ENCODE data around the gene RAI1. TPM values are rescaled to one million over a fixed set of nuclear protein-coding genes. Genes with fewer than 3 reads are reported as not detected.

RAI1 gene
- total and polyA plus RNA-seq, 2 of the 8 experiments (the other 6 are each of a cell fraction or from before 2014, with no cell fraction given), result 0.39 to 1.2 TPM

DNA sequence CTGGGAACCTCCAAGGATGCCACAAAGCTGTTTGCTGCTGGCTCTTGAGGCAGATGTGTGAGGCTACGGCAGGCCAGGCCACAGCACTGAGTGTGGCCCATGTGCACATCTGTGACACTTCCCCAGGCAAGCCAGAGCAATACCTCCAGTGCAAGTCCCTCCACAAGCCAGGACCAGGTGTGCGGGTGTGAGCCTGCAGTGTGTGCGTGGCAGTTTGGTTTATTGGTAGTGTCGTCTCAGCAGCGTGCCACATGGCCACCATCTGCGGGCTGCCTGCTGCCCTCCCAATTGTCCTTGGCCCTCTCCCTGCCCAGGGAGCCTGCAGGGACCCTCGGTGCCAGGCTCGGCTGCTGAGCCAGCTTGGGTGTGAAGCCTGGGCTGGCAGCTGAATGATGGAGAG, 165.4 kb downstream of the RAI1 start (continued):
- no peak for TF ChIP-seq CHD7 (IDR thresholded peaks at IDR 0.05; ENCODE audit: insufficient replicate concordance, low read length)

Data from H1 (cell line).